Left cardiac atrium (tissue), 4 donors: ENCODE data around the gene NLRP13. TPM values are rescaled to one million over a fixed set of nuclear protein-coding genes. Genes with fewer than 3 reads are reported as not detected.

Experiments
- ATAC-seq, 2 donors: fragments of 200-7000 bp; cut with Tn5 transposase; one replicate each; pipeline ENCODE4 v1.9.1; 2020; ENCODE audit warnings: mild to moderate bottlenecking in 2 of 2, moderate library complexity in 2 of 2
- DNase-seq: peaks from one replicate; pipeline ENCODE4 v3.0.0-alpha.2; 2020
- intact Hi-C, 2 donors: fragments of 100-400 bp; cut with DNase I; formaldehyde crosslinking; loops; one replicate each; pipeline versions ENCODE4 v1.14.1 to v1.15.1; 2022 to 2023
- total RNA-seq, 2 donors: library from RNA; stranded (reverse); fragmentation: NEBNext Ultra II Directional; extraction: Animal tissue kit (Norgen Biotek cat#: 25700); gene quantifications; one replicate each; pipeline ENCODE4 v1.2.1, GENCODE V29; 2021
- donor health status: DM: no; HTN: yes; CAD: no.
- donor health status: DM: no; HTN: yes; CAD: no; lungs with severe emphysema.
- donor health status: DM: yes; HTN: yes; CAD: no.
- donor health status: Dilated cardiomyopathy.

NLRP13 gene
- total RNA-seq, 2 donors from 2014 or later = not detected

DNA sequence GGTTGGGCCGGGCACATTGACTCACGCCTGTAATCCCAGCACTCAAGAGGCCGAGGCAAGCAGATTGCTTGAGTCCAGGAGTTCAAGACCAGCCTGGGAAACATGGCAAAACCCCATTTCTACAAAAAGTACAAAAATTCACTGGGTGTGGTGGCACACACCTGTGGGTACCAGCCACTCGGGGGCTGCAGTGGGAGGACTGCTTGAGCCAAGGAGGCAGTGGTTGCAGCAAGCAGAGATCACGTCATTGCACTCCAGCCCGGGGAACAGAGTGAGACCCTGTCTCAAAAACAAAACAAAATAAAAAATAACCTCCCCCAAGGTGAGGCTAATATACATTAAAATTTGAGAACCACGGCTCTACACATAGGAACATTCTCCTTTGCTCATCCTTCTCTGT, 24.9 kb downstream of the NLRP13 start:
- intact Hi-C loops = no loop called here
- DNase-seq (no peak), ATAC-seq (no peak)

DNA sequence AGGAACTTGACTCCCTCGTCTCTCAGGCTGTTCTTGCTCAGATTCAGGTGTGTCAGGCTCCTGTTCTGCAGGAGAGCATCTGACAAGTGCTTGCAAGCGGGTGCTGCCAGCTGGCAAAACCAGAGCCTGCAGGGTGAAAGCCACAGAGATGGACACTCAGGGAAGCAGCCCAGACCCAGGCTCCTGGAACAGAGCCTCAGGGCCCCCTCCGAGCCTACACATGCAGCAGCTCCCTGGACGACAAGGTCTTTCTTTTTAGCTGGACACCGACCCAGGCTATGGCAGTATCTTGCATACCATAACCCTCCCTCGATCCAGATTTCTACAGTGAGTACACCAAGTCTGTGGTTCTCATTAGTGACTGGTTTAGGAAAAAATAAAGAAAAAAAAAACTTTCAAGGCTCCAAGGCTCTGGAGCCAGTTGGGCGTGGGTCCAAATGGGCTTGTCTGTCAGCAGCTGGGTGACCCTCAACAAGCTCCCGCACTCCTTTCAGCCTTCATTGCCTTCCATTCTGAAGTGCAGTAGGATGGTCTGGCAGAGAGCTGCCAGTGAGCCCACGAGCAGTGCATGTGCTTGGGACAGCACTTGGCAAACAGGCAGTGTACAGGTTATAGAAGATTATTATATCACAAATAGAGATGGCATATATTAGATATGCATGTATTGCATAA, 29.9 kb downstream of the NLRP13 start:
- intact Hi-C loops = no loop called here
- no peak for DNase-seq
- ATAC-seq = no peak

- no peak for DNase-seq
- intact Hi-C loops = no loop called here
- no peak for ATAC-seq
These were observed 30.6 kb downstream of the NLRP13 start for GRCh38 chr19:55901369-55902079.

GRCh38 chr19:55898911-55899310, 33.2 kb downstream of the NLRP13 start:
- DNase-seq (no peak), ATAC-seq (no peak)
- intact Hi-C loops = no loop called here

DNA sequence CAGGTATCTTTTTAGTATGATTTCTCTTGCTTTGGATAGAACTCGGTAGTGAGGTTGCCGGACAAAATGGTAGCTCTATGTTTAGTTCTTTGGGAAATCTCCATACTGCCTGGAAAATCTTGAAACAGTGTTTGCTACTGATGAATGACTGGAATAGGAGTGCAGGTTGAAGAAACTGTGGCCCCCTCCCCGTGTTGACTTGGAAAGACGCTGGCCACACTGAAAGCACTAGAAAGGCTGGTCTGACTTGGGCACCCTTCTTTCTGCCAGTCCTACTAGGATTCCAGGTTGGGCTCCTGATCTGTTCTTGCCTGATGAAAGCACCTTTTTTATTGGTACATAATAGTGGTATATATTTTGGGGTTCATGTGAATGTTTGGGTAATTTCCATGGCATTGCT, 49.5 kb downstream of the NLRP13 start:
- DNase-seq (no peak), ATAC-seq (no peak)
- intact Hi-C loops = no loop called here

- intact Hi-C loops = no loop called here
- ATAC-seq = no peak
These were observed 54.9 kb downstream of the NLRP13 start for GRCh38 chr19:55877211-55877610.

GRCh38 chr19:55870736-55871135, 61.4 kb downstream of the NLRP13 start:
- DNase-seq (no peak), ATAC-seq (no peak)
- intact Hi-C loops = no loop called here

More at GRCh38 chr19:55877211-55877610, 54.9 kb downstream of the NLRP13 start:
- DNase-seq = no peak

DNA sequence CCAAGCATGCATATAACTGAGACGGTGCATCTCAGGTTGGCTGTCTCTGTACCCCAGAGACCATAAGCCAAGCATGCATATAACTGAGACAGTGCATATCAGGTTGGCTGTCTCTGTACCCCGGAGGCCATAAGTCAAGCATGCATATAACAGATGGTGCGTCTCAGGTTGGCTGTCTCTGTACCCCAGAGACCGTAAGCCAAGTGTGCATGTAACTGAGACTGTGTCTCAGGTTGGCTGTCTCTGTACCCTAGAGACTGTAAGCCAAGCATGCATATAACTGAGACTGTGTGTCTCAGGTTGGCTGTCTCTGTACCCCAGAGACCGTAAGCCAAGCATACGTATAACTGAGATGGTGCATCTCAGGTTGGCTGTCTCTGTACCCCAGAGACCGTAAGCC, 65.0 kb downstream of the NLRP13 start:
- intact Hi-C loops = no loop called here
- DNase-seq (no peak), ATAC-seq (no peak)

GRCh38 chr19:55866521-55866920, 65.6 kb downstream of the NLRP13 start:
- no peak for DNase-seq

GRCh38 chr19:55858969-55859368, 73.2 kb downstream of the NLRP13 start:
- intact Hi-C loops = no loop called here
- DNase-seq = no peak
- no peak for ATAC-seq

More at GRCh38 chr19:55866521-55866920, 65.6 kb downstream of the NLRP13 start:
- intact Hi-C loops = no loop called here
- no peak for ATAC-seq

DNA sequence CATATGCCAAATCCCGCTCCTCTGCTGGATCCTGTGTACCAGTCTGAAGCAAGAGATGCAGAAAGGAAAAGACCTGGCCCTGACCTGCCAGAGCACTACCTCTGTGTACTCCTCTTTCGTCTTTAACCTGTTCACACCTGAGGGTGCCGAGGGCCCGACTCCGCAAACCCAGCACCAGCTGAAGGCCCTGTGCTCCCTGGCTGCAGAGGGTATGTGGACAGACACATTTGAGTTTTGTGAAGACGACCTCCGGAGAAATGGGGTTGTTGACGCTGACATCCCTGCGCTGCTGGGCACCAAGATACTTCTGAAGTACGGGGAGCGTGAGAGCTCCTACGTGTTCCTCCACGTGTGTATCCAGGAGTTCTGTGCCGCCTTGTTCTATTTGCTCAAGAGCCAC, 73.7 kb downstream of the NLRP13 start:
- intact Hi-C loops = no loop called here
- no peak for ATAC-seq
- DNase-seq = no peak

GRCh38 chr19:55857974-55858373, 74.2 kb downstream of the NLRP13 start:
- DNase-seq = no peak
- intact Hi-C loops = no loop called here

DNA sequence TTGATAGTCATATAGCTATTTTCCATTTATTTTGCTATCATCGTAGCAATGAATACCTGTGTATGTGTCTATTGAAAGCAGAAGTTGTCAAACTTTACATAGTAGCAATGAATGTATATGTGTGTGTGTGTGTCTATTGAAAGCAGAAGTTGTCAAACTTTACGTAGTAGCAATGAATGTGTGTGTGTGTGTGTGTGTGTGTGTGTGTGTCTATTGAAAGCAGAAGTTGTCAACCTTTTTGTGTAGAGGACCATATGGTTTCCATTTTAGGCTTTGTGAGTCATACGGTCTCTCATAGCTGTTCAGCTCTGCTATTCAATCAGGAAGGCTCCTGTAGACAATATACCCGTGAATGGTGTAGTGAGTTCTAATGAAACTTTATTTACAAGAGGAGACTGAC, 75.0 kb downstream of the NLRP13 start:
- DNase-seq (no peak), ATAC-seq (no peak)
- intact Hi-C loops = no loop called here

More at GRCh38 chr19:55857974-55858373, 74.2 kb downstream of the NLRP13 start:
- ATAC-seq = no peak

DNA sequence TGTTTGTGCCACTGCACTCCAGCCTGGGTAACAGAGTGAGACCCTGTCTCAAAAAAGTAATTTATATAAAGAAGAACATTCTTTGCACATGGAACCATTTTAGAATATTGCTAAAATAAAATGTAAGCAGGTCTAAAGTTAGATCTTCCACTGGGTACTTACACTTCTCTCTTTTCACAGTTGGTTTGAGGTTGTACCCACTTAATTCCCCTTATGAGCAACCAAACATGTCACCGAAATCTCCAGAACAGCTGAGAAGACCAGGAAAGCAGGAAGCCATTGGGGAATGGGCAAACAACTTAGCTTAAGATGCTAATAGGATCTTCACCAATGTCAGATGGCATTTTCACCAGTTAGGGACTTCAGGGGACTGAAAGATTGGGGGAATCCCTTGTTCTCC, 77.0 kb downstream of the NLRP13 start:
- no peak for ATAC-seq
- intact Hi-C loops = no loop called here
- DNase-seq = no peak

Other genes with a start within 250 kb of the NLRP13 start
- not detected for gene NLRP9, start 193.9 kb downstream of the NLRP13 start, total RNA-seq
- not detected for gene RFPL4A, start 173.2 kb downstream of the NLRP13 start, total RNA-seq
- gene RFPL4AL1, start 163.2 kb downstream of the NLRP13 start, total RNA-seq = not detected
- gene NLRP11, start 100.3 kb downstream of the NLRP13 start, total RNA-seq = not detected
- gene NLRP4, start 95.8 kb downstream of the NLRP13 start, total RNA-seq = not detected
- gene NLRP8, start 15.5 kb upstream of the NLRP13 start, total RNA-seq = not detected
- not detected for gene NLRP5, start 54.4 kb upstream of the NLRP13 start, total RNA-seq
- 10 to 100 TPM; 27.5 to 37.9 TPM for gene ZNF787, start 189.0 kb upstream of the NLRP13 start, total RNA-seq
- 10 to 100 TPM; 18.3 to 20.8 TPM for gene ZNF444, start 209.0 kb upstream of the NLRP13 start, total RNA-seq
- gene GALP, start 243.7 kb upstream of the NLRP13 start, total RNA-seq = not detected